Measurements from ENCODE around the gene BPIFB1.

- TF ChIP-seq, protein P1, sequence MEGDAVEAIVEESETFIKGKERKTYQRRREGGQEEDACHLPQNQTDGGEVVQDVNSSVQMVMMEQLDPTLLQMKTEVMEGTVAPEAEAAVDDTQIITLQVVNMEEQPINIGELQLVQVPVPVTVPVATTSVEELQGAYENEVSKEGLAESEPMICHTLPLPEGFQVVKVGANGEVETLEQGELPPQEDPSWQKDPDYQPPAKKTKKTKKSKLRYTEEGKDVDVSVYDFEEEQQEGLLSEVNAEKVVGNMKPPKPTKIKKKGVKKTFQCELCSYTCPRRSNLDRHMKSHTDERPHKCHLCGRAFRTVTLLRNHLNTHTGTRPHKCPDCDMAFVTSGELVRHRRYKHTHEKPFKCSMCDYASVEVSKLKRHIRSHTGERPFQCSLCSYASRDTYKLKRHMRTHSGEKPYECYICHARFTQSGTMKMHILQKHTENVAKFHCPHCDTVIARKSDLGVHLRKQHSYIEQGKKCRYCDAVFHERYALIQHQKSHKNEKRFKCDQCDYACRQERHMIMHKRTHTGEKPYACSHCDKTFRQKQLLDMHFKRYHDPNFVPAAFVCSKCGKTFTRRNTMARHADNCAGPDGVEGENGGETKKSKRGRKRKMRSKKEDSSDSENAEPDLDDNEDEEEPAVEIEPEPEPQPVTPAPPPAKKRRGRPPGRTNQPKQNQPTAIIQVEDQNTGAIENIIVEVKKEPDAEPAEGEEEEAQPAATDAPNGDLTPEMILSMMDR (IDR thresholded peaks at IDR 0.05): no peak
- TF ChIP-seq POLR2A (IDR thresholded peaks at IDR 0.05): no peak
Observed at GRCh38 chr20:33275871-33276270, 7.1 kb upstream of the BPIFB1 start.
